Measurements from ENCODE around the gene RBM19.

GRCh38 chr12:113919791-113920190 is 46.3 kb downstream of the RBM19 start:
- TF ChIP-seq POLR2A (IDR thresholded peaks at IDR 0.05), result no peak
- TF ChIP-seq CTCF (IDR thresholded peaks at IDR 0.05 in 8 of 11, conservative IDR thresholded peaks at IDR 0.05 in 3 of 11), result no peak
- no peak for TF ChIP-seq POLR2AphosphoS5 (IDR thresholded peaks at IDR 0.05)
